HepG2 (cell line): ENCODE results near the gene RBM5. TPM values are rescaled to one million over a fixed set of nuclear protein-coding genes. Genes with fewer than 3 reads are reported as not detected.

ENCODE experiments used
- CEBPG ChIP-seq: IDR thresholded peaks from 2 replicates; pipeline ENCODE4 v1.6.1; 2016
- DMAP1 ChIP-seq: IDR thresholded peaks from 2 replicates; pipeline ENCODE4 v1.6.1; 2016
- ELF3 ChIP-seq: IDR thresholded peaks from 2 replicates; pipeline ENCODE4 v1.6.1; 2016; ENCODE audit warnings: missing genetic modification reagents, missing compliant biosample characterization
- ETV5 ChIP-seq: IDR thresholded peaks from 2 replicates; pipeline ENCODE4 v1.6.1; 2018; ENCODE audit warnings: missing biosample characterization, missing genetic modification reagents, inconsistent platforms, borderline replicate concordance
- HMGXB4 ChIP-seq, 2 experiments: sonication (generic) in 1 of 2; formaldehyde crosslinking in 1 of 2; IDR thresholded peaks; 2 replicates each; pipeline versions ENCODE4 v1.4.0 to v1.6.1; 2018 to 2020; ENCODE audit warnings: missing genetic modification reagents in 2 of 2, borderline replicate concordance in 1 of 2, low read depth in 1 of 2, mild to moderate bottlenecking in 1 of 2, missing biosample characterization in 1 of 2
- PAX8 ChIP-seq: sonication (generic); formaldehyde crosslinking; IDR thresholded peaks from 2 replicates; pipeline ENCODE4 v1.8.0; 2022; ENCODE audit warnings: mild to moderate bottlenecking, missing genetic modification reagents, borderline replicate concordance
- PHF8 ChIP-seq: sonication (generic); formaldehyde crosslinking; IDR thresholded peaks from 2 replicates; pipeline ENCODE4 v1.5.0; 2020; ENCODE audit warnings: missing genetic modification reagents
- SMYD3 ChIP-seq: sonication (generic); formaldehyde crosslinking; IDR thresholded peaks from 2 replicates; pipeline ENCODE4 v1.8.1; 2023; ENCODE audit warnings: mild to moderate bottlenecking, missing genetic modification reagents
- TARDBP ChIP-seq: sonication (generic); formaldehyde crosslinking; IDR thresholded peaks from 2 replicates; pipeline ENCODE4 v1.8.0; 2022; ENCODE audit warnings: mild to moderate bottlenecking, missing genetic modification reagents
- TCF12 ChIP-seq, 2 experiments: fragments of 450-650 bp in 1 of 2; sonication (generic) in 1 of 2; formaldehyde crosslinking in 1 of 2; IDR thresholded peaks; 2 replicates each; pipeline versions ENCODE4 v1.6.1 to v1.8.0; 2017 to 2022; ENCODE audit warnings: antibody characterized with exemption in 1 of 2, mild to moderate bottlenecking in 1 of 2, missing genetic modification reagents in 1 of 2, moderate library complexity in 1 of 2
- ZBTB7B ChIP-seq: sonication (generic); formaldehyde crosslinking; IDR thresholded peaks from 2 replicates; pipeline ENCODE4 v1.4.0; 2020; ENCODE audit warnings: missing genetic modification reagents
- ZNF34 ChIP-seq: sonication (generic); formaldehyde crosslinking; IDR thresholded peaks from 2 replicates; pipeline ENCODE4 v1.4.0; 2020; ENCODE audit warnings: mild to moderate bottlenecking, missing genetic modification reagents, borderline replicate concordance
- ZNF350 ChIP-seq: sonication (generic); formaldehyde crosslinking; IDR thresholded peaks from 2 replicates; pipeline ENCODE4 v1.4.0; 2020; ENCODE audit warnings: mild to moderate bottlenecking, low read depth, missing genetic modification reagents, borderline replicate concordance
- ZNF710 ChIP-seq: sonication (generic); formaldehyde crosslinking; IDR thresholded peaks from 2 replicates; pipeline ENCODE4 v1.5.0; 2020; ENCODE audit warnings: mild to moderate bottlenecking, missing genetic modification reagents, borderline replicate concordance
- ZNF720 ChIP-seq: sonication (generic); formaldehyde crosslinking; IDR thresholded peaks from 2 replicates; pipeline ENCODE4 v1.4.0; 2020; ENCODE audit warnings: missing genetic modification reagents
- polyA plus RNA-seq, 8 experiments: library from polyadenylated mRNA; depleted of rRNA in 3 of 8; stranded (reverse) in 7 of 8; unstranded in 1 of 8; fragments of >200 nt; fragmentation: Illumina TruSeq in 4 of 8; extraction: Trizol in 4 of 8; gene quantifications; 2 replicates each; pipeline versions ENCODE4 v1.2.1 to v1.2.3, GENCODE V29; 2011 to 2016; ENCODE audit warnings: low read depth in 4 of 8, missing spikeins in 1 of 8, mixed read lengths in 1 of 8; ENCODE audit not compliant: insufficient read depth in 1 of 8
- total RNA-seq, 5 experiments: library from RNA; depleted of rRNA; stranded (reverse); fragments of >200 nt; fragmentation: Illumina TruSeq; extraction: Trizol; gene quantifications; 2 replicates each; pipeline ENCODE4 v1.2.3, GENCODE V29; 2016; ENCODE audit warnings: low read depth in 1 of 5
- TF ChIP-seq, protein P1 (sequence below): sonication (generic); formaldehyde crosslinking; IDR thresholded peaks from 2 replicates; pipeline ENCODE4 v1.5.0; 2020; ENCODE audit warnings: missing genetic modification reagents
- TF ChIP-seq, protein P2 (sequence below): sonication (generic); formaldehyde crosslinking; IDR thresholded peaks from 2 replicates; pipeline ENCODE4 v1.4.0; 2020; ENCODE audit warnings: missing genetic modification reagents, low read depth, mild to moderate bottlenecking, borderline replicate concordance
- TF ChIP-seq, protein P3 (sequence below): sonication (generic); formaldehyde crosslinking; IDR thresholded peaks from 2 replicates; pipeline ENCODE4 v1.4.0; 2020; ENCODE audit warnings: missing genetic modification reagents
- TF ChIP-seq, protein P4 (sequence below): IDR thresholded peaks from 2 replicates; pipeline ENCODE4 v1.6.1; 2012; ENCODE audit warnings: inconsistent platforms

RBM5 gene
- total and polyA plus RNA-seq, 2 of the 13 experiments (the other 11 are each of a cell fraction or from before 2014, with no cell fraction given): 106 to 204 TPM

DNA sequence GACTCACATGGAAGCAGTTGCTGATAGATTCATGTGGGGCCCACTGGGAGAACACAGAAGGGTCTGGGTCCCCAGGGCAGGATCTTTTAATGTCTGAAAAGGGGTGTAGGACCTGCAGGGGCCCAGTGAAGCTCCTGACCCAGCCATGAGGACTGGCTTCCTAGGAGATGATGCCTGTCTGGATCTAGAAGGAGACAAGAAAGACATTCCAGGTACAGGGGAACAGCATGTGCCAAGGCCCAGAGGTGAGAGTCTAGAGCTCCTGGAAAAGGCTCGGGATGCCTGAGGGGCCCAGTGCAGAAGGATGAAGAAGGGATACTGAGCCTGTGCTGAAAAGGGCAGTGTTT is 61.7 kb downstream of the RBM5 start (continued):
- TF ChIP-seq, protein P1, sequence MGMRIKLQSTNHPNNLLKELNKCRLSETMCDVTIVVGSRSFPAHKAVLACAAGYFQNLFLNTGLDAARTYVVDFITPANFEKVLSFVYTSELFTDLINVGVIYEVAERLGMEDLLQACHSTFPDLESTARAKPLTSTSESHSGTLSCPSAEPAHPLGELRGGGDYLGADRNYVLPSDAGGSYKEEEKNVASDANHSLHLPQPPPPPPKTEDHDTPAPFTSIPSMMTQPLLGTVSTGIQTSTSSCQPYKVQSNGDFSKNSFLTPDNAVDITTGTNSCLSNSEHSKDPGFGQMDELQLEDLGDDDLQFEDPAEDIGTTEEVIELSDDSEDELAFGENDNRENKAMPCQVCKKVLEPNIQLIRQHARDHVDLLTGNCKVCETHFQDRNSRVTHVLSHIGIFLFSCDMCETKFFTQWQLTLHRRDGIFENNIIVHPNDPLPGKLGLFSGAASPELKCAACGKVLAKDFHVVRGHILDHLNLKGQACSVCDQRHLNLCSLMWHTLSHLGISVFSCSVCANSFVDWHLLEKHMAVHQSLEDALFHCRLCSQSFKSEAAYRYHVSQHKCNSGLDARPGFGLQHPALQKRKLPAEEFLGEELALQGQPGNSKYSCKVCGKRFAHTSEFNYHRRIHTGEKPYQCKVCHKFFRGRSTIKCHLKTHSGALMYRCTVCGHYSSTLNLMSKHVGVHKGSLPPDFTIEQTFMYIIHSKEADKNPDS (CRISPR knock-in tag): no peak
- TF ChIP-seq CEBPG (CRISPR knock-in tag) (no peak), PAX8 (CRISPR knock-in tag) (0 out of 2 replicates have a peak, but pooled peaks have one; percentile 77), PHF8 (CRISPR knock-in tag) (0 out of 2 replicates have a peak, but pooled peaks have one; percentile 8), DMAP1 (no peak), HMGXB4 (CRISPR knock-in tag; IDR thresholded peaks at IDR 0.05; ENCODE audit: borderline replicate concordance in 1 of 2, low read depth in 1 of 2) (peak in 1 of 2 experiments; percentile 45; a peak in 1 of 4 replicates), ZBTB7B (CRISPR knock-in tag) (no peak), ETV5 (CRISPR knock-in tag) (peak; percentile 3; the same call in 1 of the 2 replicates), SMYD3 (CRISPR knock-in tag) (0 out of 2 replicates have a peak, but pooled peaks have one; percentile 20), TCF12 (IDR thresholded peaks at IDR 0.05) (no peak), TCF12 (CRISPR knock-in tag; IDR thresholded peaks at IDR 0.05) (0 out of 2 replicates have a peak, but pooled peaks have one; percentile 13), TARDBP (CRISPR knock-in tag) (peak; percentile 24; the same call in 1 of the 2 replicates), ELF3 (CRISPR knock-in tag) (peak; percentile 1; the same call in 1 of the 2 replicates), ZNF350 (CRISPR knock-in tag) (no peak), ZNF34 (CRISPR knock-in tag) (0 out of 2 replicates have a peak, but pooled peaks have one; percentile 26), ZNF720 (CRISPR knock-in tag) (no peak), ZNF710 (CRISPR knock-in tag) (peak; percentile 3; the same call in 1 of the 2 replicates)
- TF ChIP-seq, protein P2, sequence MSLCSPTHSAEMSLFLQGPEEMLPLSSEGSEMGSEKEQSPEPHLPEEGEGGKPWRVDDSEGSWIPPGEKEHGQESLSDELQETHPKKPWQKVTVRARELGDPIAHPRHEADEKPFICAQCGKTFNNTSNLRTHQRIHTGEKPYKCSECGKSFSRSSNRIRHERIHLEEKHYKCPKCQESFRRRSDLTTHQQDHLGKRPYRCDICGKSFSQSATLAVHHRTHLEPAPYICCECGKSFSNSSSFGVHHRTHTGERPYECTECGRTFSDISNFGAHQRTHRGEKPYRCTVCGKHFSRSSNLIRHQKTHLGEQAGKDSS (CRISPR knock-in tag): peak; percentile 2; the same call in 1 of the 2 replicates
- TF ChIP-seq, protein P3, sequence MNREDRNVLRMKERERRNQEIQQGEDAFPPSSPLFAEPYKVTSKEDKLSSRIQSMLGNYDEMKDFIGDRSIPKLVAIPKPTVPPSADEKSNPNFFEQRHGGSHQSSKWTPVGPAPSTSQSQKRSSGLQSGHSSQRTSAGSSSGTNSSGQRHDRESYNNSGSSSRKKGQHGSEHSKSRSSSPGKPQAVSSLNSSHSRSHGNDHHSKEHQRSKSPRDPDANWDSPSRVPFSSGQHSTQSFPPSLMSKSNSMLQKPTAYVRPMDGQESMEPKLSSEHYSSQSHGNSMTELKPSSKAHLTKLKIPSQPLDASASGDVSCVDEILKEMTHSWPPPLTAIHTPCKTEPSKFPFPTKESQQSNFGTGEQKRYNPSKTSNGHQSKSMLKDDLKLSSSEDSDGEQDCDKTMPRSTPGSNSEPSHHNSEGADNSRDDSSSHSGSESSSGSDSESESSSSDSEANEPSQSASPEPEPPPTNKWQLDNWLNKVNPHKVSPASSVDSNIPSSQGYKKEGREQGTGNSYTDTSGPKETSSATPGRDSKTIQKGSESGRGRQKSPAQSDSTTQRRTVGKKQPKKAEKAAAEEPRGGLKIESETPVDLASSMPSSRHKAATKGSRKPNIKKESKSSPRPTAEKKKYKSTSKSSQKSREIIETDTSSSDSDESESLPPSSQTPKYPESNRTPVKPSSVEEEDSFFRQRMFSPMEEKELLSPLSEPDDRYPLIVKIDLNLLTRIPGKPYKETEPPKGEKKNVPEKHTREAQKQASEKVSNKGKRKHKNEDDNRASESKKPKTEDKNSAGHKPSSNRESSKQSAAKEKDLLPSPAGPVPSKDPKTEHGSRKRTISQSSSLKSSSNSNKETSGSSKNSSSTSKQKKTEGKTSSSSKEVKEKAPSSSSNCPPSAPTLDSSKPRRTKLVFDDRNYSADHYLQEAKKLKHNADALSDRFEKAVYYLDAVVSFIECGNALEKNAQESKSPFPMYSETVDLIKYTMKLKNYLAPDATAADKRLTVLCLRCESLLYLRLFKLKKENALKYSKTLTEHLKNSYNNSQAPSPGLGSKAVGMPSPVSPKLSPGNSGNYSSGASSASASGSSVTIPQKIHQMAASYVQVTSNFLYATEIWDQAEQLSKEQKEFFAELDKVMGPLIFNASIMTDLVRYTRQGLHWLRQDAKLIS: no peak
- TF ChIP-seq, protein P4, sequence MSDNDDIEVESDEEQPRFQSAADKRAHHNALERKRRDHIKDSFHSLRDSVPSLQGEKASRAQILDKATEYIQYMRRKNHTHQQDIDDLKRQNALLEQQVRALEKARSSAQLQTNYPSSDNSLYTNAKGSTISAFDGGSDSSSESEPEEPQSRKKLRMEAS: peak; percentile 3
